Tracheal epithelial cell (primary cell): ENCODE results near the gene NLRP1. TPM values are rescaled to one million over a fixed set of nuclear protein-coding genes. Genes with fewer than 3 reads are reported as not detected.

Experiments used
- total RNA-seq: library from RNA; depleted of rRNA; stranded (reverse); fragments of >200 nt; gene quantifications from 2 replicates; pipeline ENCODE4 v1.2.1, GENCODE V29; 2014

NLRP1 gene
- total RNA-seq = 10.2 and 19.8 TPM in 2 replicates

DNA sequence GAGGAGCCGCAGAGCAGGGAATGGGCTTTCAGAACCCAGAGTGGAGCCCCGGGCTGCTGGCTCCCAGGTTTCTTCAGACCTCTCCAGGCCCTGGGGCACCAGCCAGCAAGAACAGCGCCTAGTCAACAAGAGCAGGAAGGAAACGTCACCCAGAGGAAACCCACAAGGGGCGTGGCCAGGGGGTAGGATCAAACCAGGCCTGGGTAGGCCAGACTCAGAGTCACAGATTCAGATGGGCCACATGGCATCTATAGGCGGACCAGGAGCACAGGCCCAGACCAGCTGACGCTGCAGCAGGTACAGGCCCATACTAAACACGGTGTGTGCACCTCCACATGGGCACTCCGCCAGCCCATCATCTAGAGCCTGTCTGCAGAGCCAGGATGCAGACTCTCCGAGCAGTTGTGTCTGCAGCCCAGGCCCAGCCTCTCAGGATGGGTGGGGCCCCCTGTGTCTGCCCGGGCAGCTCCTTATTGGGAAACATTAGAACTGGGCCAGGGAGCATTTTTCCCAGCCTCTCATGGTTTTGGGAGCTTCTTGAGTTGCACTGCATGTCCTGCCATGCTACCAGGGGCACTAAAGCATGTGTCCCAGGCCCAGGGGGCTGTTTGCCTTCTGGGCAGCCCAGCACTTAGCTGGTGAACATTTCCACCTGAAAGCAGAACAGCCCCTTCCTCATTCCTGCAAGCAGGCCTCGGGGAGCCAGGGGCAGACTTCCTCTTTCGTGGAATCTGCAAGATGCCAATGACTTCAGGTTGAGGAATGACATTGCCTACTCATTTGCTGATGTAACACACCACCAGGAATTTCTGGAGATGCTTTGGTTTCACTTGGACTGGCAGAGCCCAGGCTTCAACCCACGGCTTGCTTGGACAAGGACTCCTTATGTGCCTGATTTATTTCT, at the start of gene NLRP1:
Gene NLRP1 (minus strand): TSS at position 127 of the 904 bp plus-strand sequence. CDS start 552 bp downstream, outside the sequence.

DNA sequence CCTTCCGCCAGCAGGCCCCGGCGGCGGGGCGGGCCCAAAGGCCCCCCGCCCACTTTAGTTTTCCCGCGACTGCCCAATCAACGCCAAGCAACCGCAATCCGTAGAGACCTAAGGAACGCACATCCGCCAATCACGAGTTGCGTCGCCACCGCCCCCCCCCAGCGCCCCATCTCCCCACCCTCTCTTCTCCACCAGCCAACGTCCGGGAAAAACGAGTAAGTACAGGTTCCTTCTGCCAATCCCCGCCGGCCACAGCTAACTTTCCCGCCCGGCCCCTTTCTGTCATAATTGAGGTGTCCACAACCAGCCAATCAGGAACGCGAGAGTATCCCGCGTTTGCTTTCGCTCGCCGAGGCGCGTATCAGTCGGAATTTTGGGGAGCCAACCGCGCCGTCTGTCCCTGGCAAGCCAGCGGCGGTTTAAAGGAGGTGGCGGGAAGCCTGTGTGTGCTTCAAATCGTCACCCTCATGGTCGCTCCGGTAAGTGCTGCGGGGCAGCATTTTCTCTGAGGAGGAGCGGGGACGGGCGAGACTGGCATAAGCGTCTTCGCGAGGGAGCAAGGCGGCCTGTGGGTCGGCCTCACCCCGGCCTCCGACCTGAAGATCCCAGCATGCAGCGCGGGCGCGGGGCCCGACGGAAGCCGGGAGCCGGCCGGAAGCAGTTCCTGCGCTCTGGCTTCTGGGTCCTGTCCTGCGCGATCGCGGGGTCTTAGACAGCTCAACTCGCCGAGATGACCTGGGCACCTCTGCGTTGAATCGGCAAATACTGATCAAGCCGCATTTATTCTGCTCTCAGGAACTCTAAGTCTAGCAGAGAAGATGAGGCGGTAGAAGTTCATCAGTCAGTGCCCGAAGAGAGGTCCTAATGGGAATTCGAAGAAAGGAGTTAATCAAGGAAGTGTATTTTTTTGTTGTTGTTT, 97.8 kb downstream of the NLRP1 start, which contains the start of gene MIS12:
Gene MIS12 (plus strand): TSS at position 361 of the 919 bp plus-strand sequence. CDS start 2,297 bp downstream, outside the sequence.

DNA sequence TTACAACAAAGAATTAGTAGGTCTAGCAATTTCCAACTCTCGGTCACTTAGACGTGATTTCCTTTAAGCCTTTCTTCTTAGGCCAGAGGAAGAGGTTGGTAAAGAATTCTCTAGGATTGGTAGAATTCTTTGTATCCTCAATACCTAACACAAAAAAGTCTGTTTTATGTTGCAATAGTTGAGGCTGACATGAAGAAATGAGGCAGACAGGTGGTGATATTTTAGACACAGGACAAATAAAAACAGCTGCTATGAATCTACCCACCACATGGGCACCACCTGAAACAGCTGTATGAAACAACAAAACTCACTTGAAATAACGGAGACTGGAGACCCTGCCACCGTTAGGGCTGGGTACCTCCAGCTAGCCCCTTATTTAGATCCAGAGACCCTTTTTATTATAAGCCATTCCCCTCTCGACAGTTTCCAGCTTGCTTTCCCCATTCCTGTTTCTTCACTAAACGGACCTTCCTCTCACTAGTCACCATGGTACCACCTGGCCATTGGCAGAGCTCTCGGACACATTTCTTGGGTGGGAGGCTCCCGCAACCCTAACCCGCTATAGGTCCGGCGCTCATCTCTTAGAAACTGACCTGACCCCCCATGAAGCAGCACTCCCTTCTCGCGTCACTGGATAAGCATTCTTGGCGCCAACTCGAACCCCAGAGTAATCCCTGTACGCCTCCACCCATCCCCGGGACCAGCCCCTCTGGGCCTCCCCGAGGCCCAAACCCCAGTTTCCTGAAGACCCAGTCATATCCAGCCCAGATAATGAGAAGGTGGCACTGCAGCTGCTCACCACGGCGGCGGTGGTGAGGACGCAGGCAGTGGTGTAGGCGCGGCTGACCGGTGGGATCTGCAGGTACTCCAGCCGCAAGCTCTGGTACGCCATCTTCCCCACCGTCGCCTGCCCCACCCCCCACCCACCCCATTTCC, 98.8 kb downstream of the NLRP1 start, which contains the start of gene DERL2:
Gene DERL2 (minus strand): TSS at position 909 of the 936 bp plus-strand sequence. CDS start 17 bp downstream, at position 892.

Other genes starting within 250 kb of the NLRP1 start
- 85.1 and 104 TPM in 2 replicates for gene NUP88, start 164.8 kb downstream of the NLRP1 start, total RNA-seq
- gene RPAIN, start 164.3 kb downstream of the NLRP1 start, total RNA-seq = 47.1 and 49.2 TPM in 2 replicates
- 324 and 401 TPM in 2 replicates for gene C1QBP, start 145.4 kb downstream of the NLRP1 start, total RNA-seq
- 12.0 and 13.6 TPM in 2 replicates for gene DHX33, start 115.5 kb downstream of the NLRP1 start, total RNA-seq
- 16.4 and 24.6 TPM in 2 replicates for gene DERL2, start 98.3 kb downstream of the NLRP1 start, total RNA-seq
- 14.5 and 18.3 TPM in 2 replicates for gene MIS12, start 97.9 kb downstream of the NLRP1 start, total RNA-seq